Endothelial cell of hepatic sinusoid (primary cell): ENCODE results near the gene OR6C1.
"Not testable (repeated sequence)": the region's sequence is repeated elsewhere in the genome, so short reads cannot be mapped to it uniquely, and the experiment has no call there.

ENCODE experiments used
- in situ Hi-C: cut with HindIII; loops from 2 replicates; pipeline ENCODE4 v1.10.0; 2017; ENCODE audit warnings: low sequenced_read_pairs

Gene OR6C1

DNA sequence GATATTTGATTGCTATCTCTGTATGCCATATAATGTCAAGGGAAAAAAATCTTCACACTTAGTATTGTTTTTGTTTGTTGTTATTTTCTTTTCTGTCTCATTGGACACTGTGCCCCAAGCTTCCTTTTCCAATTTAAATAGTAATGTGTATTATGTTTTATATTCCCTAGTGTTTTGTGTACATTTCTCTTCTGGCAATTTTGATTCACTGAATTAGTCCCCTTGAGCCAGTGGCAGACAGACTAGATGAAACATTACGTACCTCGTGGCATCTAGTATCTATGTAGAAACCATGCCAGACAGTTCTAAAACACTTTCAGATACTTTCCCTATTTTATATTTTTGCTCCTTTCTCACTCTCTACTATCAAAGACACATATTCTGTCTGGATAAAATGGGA is at the start of gene OR6C1:
Gene OR6C1, plus strand, starts transcription at position 301 of the 400 bp plus-strand sequence. CDS start 6,257 bp downstream, outside the sequence.
- in situ Hi-C loops: no loop called here

DNA sequence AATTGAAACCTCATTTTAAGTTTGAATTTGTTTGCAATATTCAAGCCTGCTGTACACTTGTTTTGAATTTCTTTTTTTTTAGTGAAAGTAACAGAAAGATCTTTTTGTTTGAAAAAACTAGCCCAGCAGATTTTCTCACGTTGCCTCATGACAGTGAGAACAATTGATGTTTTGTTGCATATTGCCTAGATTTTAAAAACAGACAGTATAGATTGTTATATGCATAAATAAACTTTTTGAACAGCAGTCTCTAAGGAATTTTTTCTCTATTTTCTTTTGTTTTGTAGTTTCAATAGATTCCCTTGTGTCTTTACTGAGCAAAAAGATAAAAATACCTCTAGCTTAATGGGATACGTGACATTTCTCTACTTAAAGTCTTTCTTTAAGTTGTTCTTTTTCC is 33.2 kb upstream of the OR6C1 start:
- in situ Hi-C loops: no loop called here

DNA sequence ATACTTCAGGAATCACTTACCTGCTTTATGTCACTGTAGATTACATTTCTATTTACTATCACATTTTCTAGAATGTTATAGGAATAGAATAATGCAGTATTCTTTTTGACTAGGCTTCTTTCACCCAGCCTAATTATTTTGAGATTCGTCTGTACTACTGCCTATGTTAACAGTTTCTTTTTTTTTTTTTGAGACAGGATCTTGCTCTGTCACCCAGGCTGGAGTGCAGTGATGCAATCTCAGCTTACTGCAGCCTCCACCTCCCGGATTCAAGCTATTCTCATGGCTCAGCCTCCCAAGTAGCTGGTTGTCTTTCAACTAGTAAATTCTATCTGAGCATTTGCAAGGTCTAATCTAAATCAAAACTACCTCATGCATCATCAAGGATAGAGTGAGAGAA is 24.1 kb upstream of the OR6C1 start:
- in situ Hi-C loops: loop anchor here (5.0 kb wide), 1 partner anchor 32 kb away; no protein-coding TSS in a partner anchor

DNA sequence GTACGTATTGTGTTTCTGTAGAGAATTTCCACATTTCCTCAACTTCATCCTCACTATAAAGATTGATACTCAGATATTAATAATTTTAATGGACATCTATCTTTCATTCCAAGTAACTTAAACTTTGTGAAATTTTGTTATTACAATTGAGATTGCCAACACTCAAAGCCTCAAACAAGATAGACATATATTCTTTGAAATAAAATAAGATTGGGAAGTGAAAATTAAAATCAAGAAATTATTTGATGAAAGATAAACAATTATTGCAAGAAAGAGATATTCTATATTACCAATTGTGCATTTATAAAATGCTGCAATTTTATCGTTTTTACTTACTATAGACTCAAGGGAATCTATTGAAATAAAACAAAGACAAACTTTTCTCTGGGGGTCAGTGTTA is 17.7 kb upstream of the OR6C1 start, which contains the start of gene OR6C6:
Gene OR6C6, minus strand, starts transcription at position 101 of the 400 bp plus-strand sequence. CDS start 1,337 bp downstream, outside the sequence.
- in situ Hi-C loops: no loop called here

DNA sequence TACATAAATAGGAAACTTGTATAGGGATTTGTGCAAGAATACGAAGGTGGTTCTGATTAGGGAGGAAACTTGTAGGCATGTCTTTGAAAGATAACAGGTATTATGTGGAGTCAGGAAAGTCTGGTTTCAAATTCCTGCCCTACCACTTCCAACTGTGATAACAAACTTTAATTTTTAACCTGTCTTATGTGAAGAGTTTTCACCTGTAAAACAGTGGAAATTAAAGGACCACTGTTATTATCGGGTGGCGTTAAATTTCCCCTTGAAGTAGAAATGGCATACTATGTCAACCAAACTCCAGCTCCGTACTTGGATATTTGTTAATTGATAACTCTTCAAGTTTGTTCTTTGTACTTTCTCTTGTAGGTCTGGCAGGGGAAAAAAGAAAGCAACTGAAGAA is 6.1 kb downstream of the OR6C1 start:
- in situ Hi-C loops: loop anchor here (5.0 kb wide), 2 partner anchors 33 to 73 kb away; no protein-coding TSS in a partner anchor

DNA sequence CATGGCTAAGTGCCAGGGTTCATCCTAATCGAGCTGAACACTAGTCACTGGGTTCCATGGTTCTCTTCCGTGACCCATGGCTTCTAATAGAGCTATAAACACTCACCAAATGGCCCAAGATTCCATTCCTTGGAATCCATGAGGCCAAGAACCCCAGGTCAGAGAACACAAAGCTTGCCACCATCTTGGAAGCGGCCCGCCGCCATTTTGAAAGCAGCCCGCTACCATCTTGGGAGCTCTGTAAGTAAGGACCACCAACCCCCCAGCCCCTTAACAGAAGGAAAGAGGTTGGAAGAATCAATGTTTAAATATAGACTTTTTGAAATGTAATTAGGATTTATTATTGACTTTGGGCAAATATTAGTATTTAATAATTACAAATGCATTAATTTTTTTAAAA is 11.7 kb downstream of the OR6C1 start:
- in situ Hi-C loops: not testable (repeated sequence)

DNA sequence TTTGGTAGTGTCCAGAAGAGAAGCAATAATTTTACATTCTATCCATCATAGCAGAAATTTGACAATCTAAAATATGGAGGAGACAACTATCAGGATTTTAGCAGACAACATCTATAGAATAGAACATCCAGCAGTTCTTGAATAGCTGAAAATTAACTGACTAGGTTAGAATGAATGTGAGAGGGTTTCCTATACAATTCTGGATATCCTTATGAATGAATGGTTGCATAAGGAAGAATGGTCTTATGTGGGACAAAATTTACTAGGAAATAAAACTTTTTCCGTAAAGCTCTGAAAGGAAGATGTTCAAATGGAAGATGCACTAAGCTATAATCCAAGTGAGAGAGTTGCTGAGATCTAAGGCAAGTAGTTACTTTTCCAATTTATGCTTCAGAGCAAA is 16.3 kb downstream of the OR6C1 start, which contains the start of gene OR6C3:
Gene OR6C3, plus strand, starts transcription at position 301 of the 400 bp plus-strand sequence. CDS start 955 bp downstream, outside the sequence.
- in situ Hi-C loops: no loop called here

DNA sequence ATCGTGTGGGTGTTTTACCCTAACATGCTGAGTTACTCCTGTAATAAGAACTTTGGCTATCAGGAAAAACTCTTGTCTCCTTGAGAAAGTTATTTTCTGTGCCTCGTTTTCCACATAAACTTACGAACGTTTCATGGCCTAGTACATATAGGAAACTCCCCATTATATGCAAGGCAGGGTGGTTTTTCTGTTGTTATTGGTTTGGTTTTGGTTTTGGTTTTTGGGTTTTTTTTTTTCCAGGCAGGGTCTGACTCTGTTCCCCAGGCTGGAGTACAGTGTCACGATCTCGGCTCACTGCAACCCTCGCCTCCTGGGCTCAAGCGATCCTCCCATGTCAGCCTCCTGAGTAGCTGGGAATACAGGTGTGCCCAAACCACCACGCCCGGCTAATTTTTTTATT is 21.9 kb downstream of the OR6C1 start:
- in situ Hi-C loops: no loop called here

DNA sequence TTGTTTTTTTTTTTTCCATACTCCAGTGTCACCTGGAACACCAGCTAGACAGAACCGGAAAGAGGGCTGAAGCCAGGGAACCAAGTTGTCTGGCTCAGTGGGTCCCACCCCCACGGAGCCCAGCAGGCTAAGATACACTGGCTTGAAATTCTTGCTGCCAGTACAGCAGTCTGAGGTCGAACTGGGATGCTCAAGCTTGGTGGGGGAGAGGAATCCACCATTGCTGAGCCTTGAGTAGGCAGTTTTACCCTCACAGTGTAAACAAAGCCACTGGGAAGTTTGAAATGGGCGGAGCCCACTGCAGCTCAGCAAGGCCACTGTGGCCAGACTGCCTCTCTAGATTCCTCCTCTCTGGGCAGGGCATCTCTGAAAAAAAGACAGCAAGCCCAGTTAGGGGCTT is 41.2 kb downstream of the OR6C1 start:
- in situ Hi-C loops: not testable (repeated sequence)

DNA sequence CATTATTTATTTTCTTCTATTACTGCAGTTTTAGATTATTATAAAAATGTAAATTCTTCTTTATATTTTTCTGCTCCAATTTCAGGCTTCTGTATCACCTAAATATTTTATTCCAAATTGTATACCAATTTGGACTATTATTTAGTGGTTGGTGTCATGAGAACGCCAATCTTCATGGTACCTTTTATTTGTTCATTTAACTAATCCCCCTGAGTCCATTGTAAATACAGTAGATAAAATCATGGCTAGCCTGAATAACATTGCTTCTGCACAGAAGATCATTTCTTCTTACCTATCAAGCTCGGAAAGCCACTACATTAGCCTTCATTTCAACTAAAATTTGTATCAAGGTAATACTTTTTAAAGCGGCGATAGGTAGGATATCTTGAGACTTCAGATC is 48.5 kb downstream of the OR6C1 start, which contains the start of gene OR6C75:
Gene OR6C75, plus strand, starts transcription at position 301 of the 400 bp plus-strand sequence. CDS start 2,136 bp downstream, outside the sequence.
- in situ Hi-C loops: no loop called here

DNA sequence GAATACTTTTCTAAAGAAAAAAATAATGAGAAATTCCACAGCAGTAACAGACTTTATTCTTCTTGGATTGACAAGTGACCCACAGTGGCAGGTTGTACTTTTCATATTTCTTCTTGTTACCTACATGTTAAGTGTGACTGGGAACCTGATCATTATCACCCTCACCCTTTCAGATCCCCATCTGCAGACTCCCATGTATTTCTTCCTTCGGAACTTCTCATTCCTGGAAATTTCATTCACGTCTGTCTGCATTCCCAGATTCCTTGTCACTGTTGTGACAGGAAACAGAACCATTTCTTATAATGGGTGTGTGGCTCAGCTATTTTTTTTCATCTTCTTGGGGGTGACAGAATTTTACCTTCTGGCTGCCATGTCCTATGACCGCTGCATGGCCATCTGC is 50.9 kb downstream of the OR6C1 start:
- in situ Hi-C loops: no loop called here
